SK-N-SH (cell line): Measurements from ENCODE around the gene SCN1B.

ENCODE experiments used
- CHD2 ChIP-seq: fragments of 150-350 bp; IDR thresholded peaks from 2 replicates; pipeline ENCODE4 v1.6.1; 2018; ENCODE audit warnings: low read length; ENCODE audit not compliant: partially characterized antibody
- EP300 ChIP-seq, 2 experiments: IDR thresholded peaks; 2 replicates each; pipeline versions ENCODE4 v1.4.0 to v1.6.1; 2012; ENCODE audit warnings: borderline replicate concordance in 1 of 2, low read depth in 1 of 2, low read length in 1 of 2
- EZH2phosphoT487 ChIP-seq: fragments of 200-600 bp; sonication (generic); IDR thresholded peaks from 2 replicates; pipeline ENCODE4 v1.6.1; 2017; ENCODE audit warnings: low read depth, mixed run types, mild to moderate bottlenecking, antibody characterized with exemption, moderate library complexity, borderline replicate concordance
- NFIC ChIP-seq: IDR thresholded peaks from 2 replicates; pipeline ENCODE4 v1.4.0; 2012; ENCODE audit warnings: borderline replicate concordance
- POLR2AphosphoS5 ChIP-seq: IDR thresholded peaks from 2 replicates; pipeline ENCODE4 v1.6.1; 2012; ENCODE audit warnings: low read depth, low read length
- RAD21 ChIP-seq: IDR thresholded peaks from 2 replicates; pipeline ENCODE4 v1.6.1; 2012; ENCODE audit warnings: mild to moderate bottlenecking, low read length
- RCOR1 ChIP-seq: fragments of 150-350 bp; IDR thresholded peaks from 2 replicates; pipeline ENCODE4 v1.6.1; 2017; ENCODE audit warnings: antibody characterized with exemption, low read length
- RXRA ChIP-seq: IDR thresholded peaks from 2 replicates; pipeline ENCODE4 v1.4.0; 2012; ENCODE audit warnings: low read depth, mild to moderate bottlenecking, borderline replicate concordance
- SIN3A ChIP-seq: IDR thresholded peaks from 2 replicates; pipeline ENCODE4 v1.6.1; 2012; ENCODE audit warnings: low read depth, mild to moderate bottlenecking, low read length, moderate library complexity, borderline replicate concordance
- SMC3 ChIP-seq: IDR thresholded peaks from 2 replicates; pipeline ENCODE4 v1.6.1; 2012; ENCODE audit warnings: low read depth, low read length, improper control_type of control experiment
- TAF1 ChIP-seq: IDR thresholded peaks from 2 replicates; pipeline ENCODE4 v1.6.1; 2012; ENCODE audit warnings: low read depth, mild to moderate bottlenecking, low read length, moderate library complexity, borderline replicate concordance
- TF ChIP-seq, protein P1 (sequence below): fragments of 200-600 bp; sonication (generic); IDR thresholded peaks from 2 replicates; pipeline ENCODE4 v1.6.1; 2017; ENCODE audit warnings: antibody characterized with exemption, mild to moderate bottlenecking, moderate library complexity
- TF ChIP-seq, protein P2 (sequence below): fragments of 150-350 bp; IDR thresholded peaks from 2 replicates; pipeline ENCODE4 v1.6.1; 2017; ENCODE audit warnings: antibody characterized with exemption, low read length, low read depth, borderline replicate concordance
- TF ChIP-seq, protein P3 (sequence below): IDR thresholded peaks from 2 replicates; pipeline ENCODE4 v1.6.1; 2012; ENCODE audit warnings: mild to moderate bottlenecking, low read depth, low read length, moderate library complexity

DNA sequence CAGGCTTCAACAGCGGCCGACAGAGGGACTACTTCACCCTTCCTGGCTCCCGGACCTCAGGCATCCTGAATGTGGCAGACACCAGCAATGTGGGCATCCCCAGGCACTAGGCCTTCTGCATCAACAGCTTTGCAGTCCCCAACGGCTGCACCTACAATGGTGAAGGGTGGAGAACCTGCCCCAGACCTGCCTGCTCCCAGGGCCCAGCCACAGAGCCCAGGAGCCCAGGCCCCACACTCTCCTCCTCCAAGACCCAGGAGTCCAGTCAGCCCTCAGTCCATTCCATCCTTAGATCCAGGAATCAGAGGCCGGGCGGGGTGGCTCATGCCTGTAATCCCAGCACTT is 45.7 kb downstream of the SCN1B start:
- no peak for TF ChIP-seq RCOR1
- TF ChIP-seq POLR2AphosphoS5 = no peak
- TF ChIP-seq, protein P1, sequence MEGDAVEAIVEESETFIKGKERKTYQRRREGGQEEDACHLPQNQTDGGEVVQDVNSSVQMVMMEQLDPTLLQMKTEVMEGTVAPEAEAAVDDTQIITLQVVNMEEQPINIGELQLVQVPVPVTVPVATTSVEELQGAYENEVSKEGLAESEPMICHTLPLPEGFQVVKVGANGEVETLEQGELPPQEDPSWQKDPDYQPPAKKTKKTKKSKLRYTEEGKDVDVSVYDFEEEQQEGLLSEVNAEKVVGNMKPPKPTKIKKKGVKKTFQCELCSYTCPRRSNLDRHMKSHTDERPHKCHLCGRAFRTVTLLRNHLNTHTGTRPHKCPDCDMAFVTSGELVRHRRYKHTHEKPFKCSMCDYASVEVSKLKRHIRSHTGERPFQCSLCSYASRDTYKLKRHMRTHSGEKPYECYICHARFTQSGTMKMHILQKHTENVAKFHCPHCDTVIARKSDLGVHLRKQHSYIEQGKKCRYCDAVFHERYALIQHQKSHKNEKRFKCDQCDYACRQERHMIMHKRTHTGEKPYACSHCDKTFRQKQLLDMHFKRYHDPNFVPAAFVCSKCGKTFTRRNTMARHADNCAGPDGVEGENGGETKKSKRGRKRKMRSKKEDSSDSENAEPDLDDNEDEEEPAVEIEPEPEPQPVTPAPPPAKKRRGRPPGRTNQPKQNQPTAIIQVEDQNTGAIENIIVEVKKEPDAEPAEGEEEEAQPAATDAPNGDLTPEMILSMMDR = no peak
- TF ChIP-seq EZH2phosphoT487 = no peak
- TF ChIP-seq, protein P2, sequence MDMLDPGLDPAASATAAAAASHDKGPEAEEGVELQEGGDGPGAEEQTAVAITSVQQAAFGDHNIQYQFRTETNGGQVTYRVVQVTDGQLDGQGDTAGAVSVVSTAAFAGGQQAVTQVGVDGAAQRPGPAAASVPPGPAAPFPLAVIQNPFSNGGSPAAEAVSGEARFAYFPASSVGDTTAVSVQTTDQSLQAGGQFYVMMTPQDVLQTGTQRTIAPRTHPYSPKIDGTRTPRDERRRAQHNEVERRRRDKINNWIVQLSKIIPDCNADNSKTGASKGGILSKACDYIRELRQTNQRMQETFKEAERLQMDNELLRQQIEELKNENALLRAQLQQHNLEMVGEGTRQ = no peak
- TF ChIP-seq SIN3A = no peak
- TF ChIP-seq CHD2 = no peak
- no peak for TF ChIP-seq RAD21
- TF ChIP-seq NFIC = no peak
- no peak for TF ChIP-seq RXRA
- no peak for TF ChIP-seq SMC3
- TF ChIP-seq, protein P3, sequence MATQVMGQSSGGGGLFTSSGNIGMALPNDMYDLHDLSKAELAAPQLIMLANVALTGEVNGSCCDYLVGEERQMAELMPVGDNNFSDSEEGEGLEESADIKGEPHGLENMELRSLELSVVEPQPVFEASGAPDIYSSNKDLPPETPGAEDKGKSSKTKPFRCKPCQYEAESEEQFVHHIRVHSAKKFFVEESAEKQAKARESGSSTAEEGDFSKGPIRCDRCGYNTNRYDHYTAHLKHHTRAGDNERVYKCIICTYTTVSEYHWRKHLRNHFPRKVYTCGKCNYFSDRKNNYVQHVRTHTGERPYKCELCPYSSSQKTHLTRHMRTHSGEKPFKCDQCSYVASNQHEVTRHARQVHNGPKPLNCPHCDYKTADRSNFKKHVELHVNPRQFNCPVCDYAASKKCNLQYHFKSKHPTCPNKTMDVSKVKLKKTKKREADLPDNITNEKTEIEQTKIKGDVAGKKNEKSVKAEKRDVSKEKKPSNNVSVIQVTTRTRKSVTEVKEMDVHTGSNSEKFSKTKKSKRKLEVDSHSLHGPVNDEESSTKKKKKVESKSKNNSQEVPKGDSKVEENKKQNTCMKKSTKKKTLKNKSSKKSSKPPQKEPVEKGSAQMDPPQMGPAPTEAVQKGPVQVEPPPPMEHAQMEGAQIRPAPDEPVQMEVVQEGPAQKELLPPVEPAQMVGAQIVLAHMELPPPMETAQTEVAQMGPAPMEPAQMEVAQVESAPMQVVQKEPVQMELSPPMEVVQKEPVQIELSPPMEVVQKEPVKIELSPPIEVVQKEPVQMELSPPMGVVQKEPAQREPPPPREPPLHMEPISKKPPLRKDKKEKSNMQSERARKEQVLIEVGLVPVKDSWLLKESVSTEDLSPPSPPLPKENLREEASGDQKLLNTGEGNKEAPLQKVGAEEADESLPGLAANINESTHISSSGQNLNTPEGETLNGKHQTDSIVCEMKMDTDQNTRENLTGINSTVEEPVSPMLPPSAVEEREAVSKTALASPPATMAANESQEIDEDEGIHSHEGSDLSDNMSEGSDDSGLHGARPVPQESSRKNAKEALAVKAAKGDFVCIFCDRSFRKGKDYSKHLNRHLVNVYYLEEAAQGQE = no peak
- no peak for TF ChIP-seq TAF1
- no peak for TF ChIP-seq EP300 (IDR thresholded peaks at IDR 0.05; ENCODE audit: borderline replicate concordance in 1 of 2, low read depth in 1 of 2, low read length in 1 of 2)
